ENCODE results near the gene ITGA5.

DNA sequence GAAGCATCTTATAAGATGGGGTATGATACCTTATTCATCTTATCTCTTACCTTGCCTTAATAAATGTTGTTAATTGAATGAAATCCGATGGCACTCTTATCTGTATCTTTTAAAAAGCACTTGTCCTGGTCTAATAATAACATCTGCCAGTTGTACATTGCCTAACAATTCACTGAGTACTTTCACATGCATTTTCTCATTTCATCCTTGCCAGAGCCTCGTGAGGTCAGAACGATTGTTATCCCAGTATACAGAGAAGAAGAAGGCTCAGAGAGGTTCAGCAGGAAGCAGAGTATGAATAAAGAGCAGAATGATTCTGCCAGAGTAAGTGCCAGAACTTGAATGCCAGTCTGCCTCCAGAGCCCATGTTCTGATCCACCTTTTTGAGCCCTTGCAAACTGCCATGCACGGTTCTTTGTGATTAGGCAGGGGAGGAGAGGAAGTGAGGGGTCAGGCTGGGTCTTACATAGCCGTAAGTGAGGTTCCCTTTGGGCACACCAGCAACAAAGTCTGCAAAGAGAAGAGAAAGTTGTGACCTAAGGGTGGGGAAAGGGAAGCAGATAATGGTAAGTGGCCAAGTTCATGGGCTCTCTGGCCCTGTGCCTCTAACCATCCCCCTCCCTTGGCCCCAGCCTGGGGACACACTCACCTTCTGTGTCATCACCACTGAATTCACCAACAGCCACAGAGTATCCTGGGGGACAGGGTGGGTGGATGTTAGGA lies 11.7 kb downstream of the ITGA5 start:
- TF ChIP-seq CTCF (IDR thresholded peaks at IDR 0.05) (no peak), POLR2A (IDR thresholded peaks at IDR 0.05) (no peak)
